ENCODE results near the gene ERI3. TPM values are rescaled to one million over a fixed set of nuclear protein-coding genes. Genes with fewer than 3 reads are reported as not detected.

Gene ERI3
- total and polyA plus RNA-seq, 2 of the 13 experiments (the other 11 are each of a cell fraction or from before 2014, with no cell fraction given), result 35.6 to 35.9 TPM

GRCh38 chr1:44222397-44223186, 132.5 kb downstream of the ERI3 start:
- no peaks in the 10 kb centered on the region for H4K20me1 ChIP-seq (ENCODE audit: insufficient read depth, low read length)
- H3K4me3 ChIP-seq (replicated peaks in 1 of 3; ENCODE audit: insufficient read depth in 1 of 3, low read depth in 2 of 3, low read length in 3 of 3), result no peak overlapping the region
- peaks cover 8% of the 10 kb centered on the region for H3K4me1 ChIP-seq (ENCODE audit: insufficient read depth, low read length)
- BruUV-seq (replicated peaks), result no TSS peak
- ChIA-PET POLR2A (interaction anchor here (1.6 kb wide), 1 partner anchor 61 kb away, joined by 4 read pairs; no protein-coding TSS in a partner anchor), CTCF (ENCODE audit: low intra/inter-chr PET ratio, low total read pairs) (no interaction called here)
- 95% methylated on average over 5 of the region's 5 CpGs for WGBS (ENCODE audit: low lambda C conversion rate)
- FAIRE-seq (no peak), ATAC-seq (no peak), DNase-seq (ENCODE audit: low spot score) (no peak)
- no peak overlapping the region for H3K27ac ChIP-seq (ENCODE audit: extremely low read length, insufficient read depth, low read length)
- H3K36me3 ChIP-seq (replicated peaks in 1 of 2; ENCODE audit: control insufficient read depth in 1 of 2, insufficient read depth in 2 of 2, low read length in 2 of 2), result peaks cover 19 to 35% of the 10 kb centered on the region in 2 experiments
- no peak overlapping the region for H2AFZ ChIP-seq (ENCODE audit: low read length)
- H3K27me3 ChIP-seq (ENCODE audit: control insufficient read depth in 1 of 2, insufficient read depth in 2 of 2, low read length in 2 of 2), result no peaks in the 10 kb centered on the region; a peak in 1 of 5 replicates
- H3K79me2 ChIP-seq (ENCODE audit: insufficient read depth, low read length), result no peaks in the 10 kb centered on the region
- H3K4me2 ChIP-seq (ENCODE audit: low read depth, low read length), result no peak overlapping the region
- in situ Hi-C loops (cut with HindIII; ENCODE audit: extremely low pct_ligation_motif_present, low pct_unique_long_range_greater_than_20kb), result loop anchor here (25.0 kb wide), 1 partner anchor 365 kb away; no protein-coding TSS in a partner anchor
- no peaks in the 10 kb centered on the region for H3K9me3 ChIP-seq (ENCODE audit: low read length)
- H3K9ac ChIP-seq (ENCODE audit: insufficient read depth, low read depth, low read length), result no peak overlapping the region
- intact Hi-C loops (cut with micrococcal nuclease; ENCODE audit: unreplicated experiment), result no loop called here
- no peak for TF ChIP-seq NR3C1 (CRISPR knock-in tag; IDR thresholded peaks at IDR 0.05)
- TF ChIP-seq PHB2 (IDR thresholded peaks at IDR 0.05; ENCODE audit: partially characterized antibody), result no peak
- TF ChIP-seq KDM5A (IDR thresholded peaks at IDR 0.05; ENCODE audit: borderline replicate concordance, low read length), result no peak
- TF ChIP-seq ZNF383 (CRISPR knock-in tag; IDR thresholded peaks at IDR 0.05; ENCODE audit: borderline replicate concordance), result no peak
- no peak for TF ChIP-seq DMTF1 (CRISPR knock-in tag; IDR thresholded peaks at IDR 0.05)
- no peak for TF ChIP-seq PRMT3 (CRISPR knock-in tag; IDR thresholded peaks at IDR 0.05; ENCODE audit: borderline replicate concordance, low read depth)
- TF ChIP-seq ZFP82 (CRISPR knock-in tag; IDR thresholded peaks at IDR 0.05; ENCODE audit: borderline replicate concordance), result no peak
- TF ChIP-seq ZBTB25 (CRISPR knock-in tag; IDR thresholded peaks at IDR 0.05), result no peak
- TF ChIP-seq EED (CRISPR knock-in tag; IDR thresholded peaks at IDR 0.05), result no peak
- no peak for TF ChIP-seq TBX2 (CRISPR knock-in tag; IDR thresholded peaks at IDR 0.05; ENCODE audit: borderline replicate concordance)
- no peak for TF ChIP-seq ZNF556 (CRISPR knock-in tag; IDR thresholded peaks at IDR 0.05; ENCODE audit: borderline replicate concordance)
- TF ChIP-seq CEBPZ (IDR thresholded peaks at IDR 0.05; ENCODE audit: low read length), result no peak
- no peak for TF ChIP-seq NBN (conservative IDR thresholded peaks at IDR 0.05)
- TF ChIP-seq MXD1 (CRISPR knock-in tag; IDR thresholded peaks at IDR 0.05), result no peak
- no peak for TF ChIP-seq ARNT2 (CRISPR knock-in tag; IDR thresholded peaks at IDR 0.05; ENCODE audit: low read depth)
